ENCODE data around the gene XG.

XG gene

GRCh38 chrX:2710041-2710840 lies 41.6 kb upstream of the XG start:
- in situ Hi-C loops (cut with MboI; ENCODE audit: low sequenced_read_pairs, unreplicated experiment), result no loop called here
- no peak for TF ChIP-seq CTCF (IDR thresholded peaks at IDR 0.05; ENCODE audit: borderline replicate concordance, control extremely low read depth, extremely low read depth, insufficient read depth, missing control alignments)
- DNase-seq (ENCODE audit: low spot score), result no peak

- no peak for DNase-seq (ENCODE audit: low spot score)
- in situ Hi-C loops (cut with MboI; ENCODE audit: low sequenced_read_pairs, unreplicated experiment), result no loop called here
- no peak for TF ChIP-seq CTCF (IDR thresholded peaks at IDR 0.05; ENCODE audit: borderline replicate concordance, control extremely low read depth, extremely low read depth, insufficient read depth, missing control alignments)
Measured at GRCh38 chrX:2711441-2711840, 40.4 kb upstream of the XG start.

- DNase-seq (ENCODE audit: low spot score), result no peak
- TF ChIP-seq CTCF (IDR thresholded peaks at IDR 0.05; ENCODE audit: borderline replicate concordance, control extremely low read depth, extremely low read depth, insufficient read depth, missing control alignments), result no peak
- in situ Hi-C loops (cut with MboI; ENCODE audit: low sequenced_read_pairs, unreplicated experiment), result no loop called here
Measured at GRCh38 chrX:2712428-2712827, 39.4 kb upstream of the XG start.

- no peak for TF ChIP-seq CTCF (IDR thresholded peaks at IDR 0.05; ENCODE audit: borderline replicate concordance, control extremely low read depth, extremely low read depth, insufficient read depth, missing control alignments)
- DNase-seq (ENCODE audit: low spot score), result no peak
- in situ Hi-C loops (cut with MboI; ENCODE audit: low sequenced_read_pairs, unreplicated experiment), result no loop called here
Measured at GRCh38 chrX:2712890-2713840, 38.7 kb upstream of the XG start.

GRCh38 chrX:2714551-2714950 lies 37.3 kb upstream of the XG start:
- no peak for TF ChIP-seq CTCF (IDR thresholded peaks at IDR 0.05; ENCODE audit: borderline replicate concordance, control extremely low read depth, extremely low read depth, insufficient read depth, missing control alignments)
- no peak for DNase-seq (ENCODE audit: low spot score)
- in situ Hi-C loops (cut with MboI; ENCODE audit: low sequenced_read_pairs, unreplicated experiment), result no loop called here

GRCh38 chrX:2715066-2715600 lies 36.7 kb upstream of the XG start:
- DNase-seq (ENCODE audit: low spot score), result no peak
- in situ Hi-C loops (cut with MboI; ENCODE audit: low sequenced_read_pairs, unreplicated experiment), result no loop called here
- no peak for TF ChIP-seq CTCF (IDR thresholded peaks at IDR 0.05; ENCODE audit: borderline replicate concordance, control extremely low read depth, extremely low read depth, insufficient read depth, missing control alignments)
